Hepatocyte (in vitro differentiated cells): Measurements from ENCODE around the gene C1R. TPM values are rescaled to one million over a fixed set of nuclear protein-coding genes. Genes with fewer than 3 reads are reported as not detected.

Source experiments
- DNase-seq: peaks from one replicate; pipeline ENCODE4 v3.0.0-alpha.2; 2016; ENCODE audit warnings: low spot score
- H2AFZ ChIP-seq: fragments of 200-600 bp; sonication (generic); 2 replicates; pipeline ENCODE4 v1.6.0; 2016; ENCODE audit warnings: antibody characterized with exemption, mild to moderate bottlenecking
- H3K27ac ChIP-seq: fragments of 200-600 bp; sonication (generic); 2 replicates; pipeline ENCODE4 v1.5.1; 2016; ENCODE audit warnings: mild to moderate bottlenecking
- H3K27me3 ChIP-seq: fragments of 200-600 bp; sonication (generic); 2 replicates; pipeline ENCODE4 v1.6.1; 2016
- H3K36me3 ChIP-seq: fragments of 200-600 bp; sonication (generic); replicated peaks from 2 replicates; pipeline ENCODE4 v1.5.1; 2016; ENCODE audit warnings: low read depth; ENCODE audit not compliant: insufficient read depth
- H3K4me1 ChIP-seq: fragments of 200-600 bp; sonication (generic); 2 replicates; pipeline ENCODE4 v1.5.1; 2016; ENCODE audit warnings: mild to moderate bottlenecking, moderate library complexity; ENCODE audit not compliant: insufficient read depth
- H3K4me2 ChIP-seq: fragments of 200-600 bp; sonication (generic); 2 replicates; pipeline ENCODE4 v1.6.0; 2016
- H3K4me3 ChIP-seq: fragments of 200-600 bp; sonication (generic); 2 replicates; pipeline ENCODE4 v1.5.1; 2016; ENCODE audit warnings: mild to moderate bottlenecking
- H3K79me2 ChIP-seq: fragments of 200-600 bp; sonication (generic); 2 replicates; pipeline ENCODE4 v1.6.0; 2017; ENCODE audit warnings: mild to moderate bottlenecking
- H3K9me2 ChIP-seq: fragments of 200-600 bp; sonication (generic); replicated peaks from 2 replicates; pipeline ENCODE4 v1.6.0; 2017; ENCODE audit warnings: mild to moderate bottlenecking; ENCODE audit not compliant: insufficient read depth
- H3K9me3 ChIP-seq: fragments of 200-600 bp; sonication (generic); 2 replicates; pipeline ENCODE4 v1.5.1; 2016; ENCODE audit warnings: low read depth, mild to moderate bottlenecking
- H4K20me1 ChIP-seq: fragments of 200-600 bp; sonication (generic); 2 replicates; pipeline ENCODE4 v1.6.0; 2016; ENCODE audit warnings: mild to moderate bottlenecking; ENCODE audit not compliant: insufficient read depth, poor library complexity, severe bottlenecking
- EZH2 ChIP-seq: fragments of 200-600 bp; sonication (generic); IDR thresholded peaks from 2 replicates; pipeline ENCODE4 v1.6.1; 2016; ENCODE audit warnings: antibody characterized with exemption, mild to moderate bottlenecking, borderline replicate concordance
- EZH2phosphoT487 ChIP-seq: fragments of 200-600 bp; sonication (generic); IDR thresholded peaks from one replicate; pipeline ENCODE4 v1.6.1; 2018; ENCODE audit warnings: antibody characterized with exemption, mild to moderate bottlenecking, low read depth, moderate library complexity; ENCODE audit not compliant: unreplicated experiment, severe bottlenecking
- WGBS: methylation state at CpG from one replicate; pipeline ENCODE4 v1.1.6; 2016; ENCODE audit warnings: low lambda C conversion rate; ENCODE audit errors: missing lambda C conversion rate; 5-methylcytosine and 5-hydroxymethylcytosine counted together
- polyA plus RNA-seq: library from polyadenylated mRNA; unstranded; fragments of >200 nt; fragmentation: Nextera tagmentation; extraction: Ambion mirVana; gene quantifications from 2 replicates; pipeline ENCODE4 v1.2.1, GENCODE V29; 2016
- total RNA-seq: library from RNA; depleted of rRNA; stranded (reverse); fragments of >200 nt; gene quantifications from 2 replicates; pipeline ENCODE4 v1.2.3, GENCODE V29; 2014
- TF ChIP-seq, protein P1 (sequence below): fragments of 200-600 bp; sonication (generic); IDR thresholded peaks from 2 replicates; pipeline ENCODE4 v1.5.1; 2016; ENCODE audit warnings: antibody characterized with exemption, mild to moderate bottlenecking; ENCODE audit not compliant: poor library complexity

C1R gene
- total and polyA plus RNA-seq, 2 experiments from 2014 or later: 80.1 to 89.6 TPM

DNA sequence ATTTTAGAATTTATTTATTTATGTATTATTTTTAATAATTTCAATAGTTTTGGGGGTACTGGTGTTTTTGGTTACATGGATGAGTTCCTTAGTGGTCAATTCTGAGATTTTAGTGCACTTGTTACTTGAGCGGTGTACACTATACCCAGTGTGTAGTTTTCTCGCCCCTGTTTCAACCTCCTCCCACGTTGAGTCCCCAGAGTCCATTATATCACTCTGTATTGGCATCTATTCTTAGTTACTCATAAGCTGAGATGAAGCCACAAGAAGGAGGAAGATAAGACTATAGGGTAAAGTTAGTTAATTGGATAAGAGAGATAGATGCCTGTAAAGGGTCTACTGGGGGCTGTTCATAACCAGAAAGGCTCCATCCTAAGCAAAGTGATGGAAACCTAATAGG lies 27.7 kb downstream of the C1R start:
- Histone ChIP-seq H3K4me1 (peaks cover 23% of the 10 kb centered on the region), H3K4me2 (no peak overlapping the region), H3K9me3 (no peaks in the 10 kb centered on the region), H4K20me1 (no peaks in the 10 kb centered on the region), H3K36me3 (no peaks in the 10 kb centered on the region), H3K9me2 (no peaks in the 10 kb centered on the region), H3K27me3 (no peaks in the 10 kb centered on the region), H3K27ac (no peak overlapping the region), H3K4me3 (no peak overlapping the region), H3K79me2 (no peaks in the 10 kb centered on the region), H2AFZ (no peak overlapping the region)
- no peak for TF ChIP-seq EZH2phosphoT487
- TF ChIP-seq, protein P1, sequence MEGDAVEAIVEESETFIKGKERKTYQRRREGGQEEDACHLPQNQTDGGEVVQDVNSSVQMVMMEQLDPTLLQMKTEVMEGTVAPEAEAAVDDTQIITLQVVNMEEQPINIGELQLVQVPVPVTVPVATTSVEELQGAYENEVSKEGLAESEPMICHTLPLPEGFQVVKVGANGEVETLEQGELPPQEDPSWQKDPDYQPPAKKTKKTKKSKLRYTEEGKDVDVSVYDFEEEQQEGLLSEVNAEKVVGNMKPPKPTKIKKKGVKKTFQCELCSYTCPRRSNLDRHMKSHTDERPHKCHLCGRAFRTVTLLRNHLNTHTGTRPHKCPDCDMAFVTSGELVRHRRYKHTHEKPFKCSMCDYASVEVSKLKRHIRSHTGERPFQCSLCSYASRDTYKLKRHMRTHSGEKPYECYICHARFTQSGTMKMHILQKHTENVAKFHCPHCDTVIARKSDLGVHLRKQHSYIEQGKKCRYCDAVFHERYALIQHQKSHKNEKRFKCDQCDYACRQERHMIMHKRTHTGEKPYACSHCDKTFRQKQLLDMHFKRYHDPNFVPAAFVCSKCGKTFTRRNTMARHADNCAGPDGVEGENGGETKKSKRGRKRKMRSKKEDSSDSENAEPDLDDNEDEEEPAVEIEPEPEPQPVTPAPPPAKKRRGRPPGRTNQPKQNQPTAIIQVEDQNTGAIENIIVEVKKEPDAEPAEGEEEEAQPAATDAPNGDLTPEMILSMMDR: no peak
- 92% methylated on average over 3 of the region's 3 CpGs for WGBS
- DNase-seq: no peak

DNA sequence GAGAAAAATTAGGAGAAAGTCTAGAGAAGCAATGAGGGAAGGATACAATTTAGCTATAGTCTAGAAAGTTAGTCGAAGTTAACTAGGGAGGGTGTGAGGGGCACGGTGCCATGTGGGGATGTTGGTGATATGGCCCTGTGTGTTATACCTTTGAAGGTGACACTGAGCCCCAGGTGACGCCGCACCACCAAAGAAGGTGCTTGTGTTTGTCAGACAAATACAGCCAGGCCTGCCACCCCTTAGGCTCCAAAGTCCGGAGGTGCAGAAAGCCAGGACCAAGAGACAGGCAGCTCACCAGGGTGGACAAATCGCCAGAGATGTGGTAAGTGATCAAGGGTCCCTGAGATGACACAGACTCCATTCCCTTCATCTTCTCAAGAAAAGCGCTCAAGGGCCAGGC lies 30.6 kb downstream of the C1R start:
- DNase-seq: no peak
- Histone ChIP-seq H3K4me2 (peak overlapping the region; percentile 69), H3K9me2 (no peaks in the 10 kb centered on the region), H3K27ac (no peak overlapping the region), H2AFZ (no peak overlapping the region), H3K27me3 (no peaks in the 10 kb centered on the region), H3K36me3 (no peaks in the 10 kb centered on the region), H3K4me3 (no peak overlapping the region), H3K79me2 (no peaks in the 10 kb centered on the region), H4K20me1 (no peaks in the 10 kb centered on the region), H3K9me3 (no peaks in the 10 kb centered on the region), H3K4me1 (peaks cover 7% of the 10 kb centered on the region)
- TF ChIP-seq, protein P1: no peak
- TF ChIP-seq EZH2 (no peak), EZH2phosphoT487 (no peak)
- 85% methylated on average over 7 of the region's 7 CpGs for WGBS

DNA sequence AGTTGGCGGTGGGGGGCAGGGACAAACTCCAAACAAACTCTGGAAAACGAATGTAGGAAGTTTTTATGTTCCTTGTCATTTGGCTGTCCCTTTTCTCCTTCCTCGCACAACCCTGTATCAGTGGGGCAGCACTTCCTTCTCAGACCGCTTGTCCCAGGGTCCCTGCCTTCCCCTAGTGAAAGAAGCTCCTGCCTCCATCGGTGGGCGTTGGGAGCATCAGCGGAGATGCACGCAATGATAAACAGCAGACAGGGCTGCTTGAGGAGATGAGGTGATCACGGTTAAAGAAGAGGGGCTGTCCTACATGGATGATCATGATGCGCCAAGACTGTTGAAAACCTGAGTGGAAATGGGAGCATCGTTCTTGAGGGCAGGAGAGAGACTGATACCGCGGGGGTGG lies 31.1 kb downstream of the C1R start:
- Histone ChIP-seq H2AFZ (no peak overlapping the region), H3K36me3 (no peaks in the 10 kb centered on the region), H3K79me2 (no peaks in the 10 kb centered on the region), H3K4me2 (peak overlapping the region; percentile 69), H3K27me3 (no peaks in the 10 kb centered on the region), H3K4me3 (no peak overlapping the region), H3K9me2 (no peaks in the 10 kb centered on the region), H3K4me1 (peaks cover 7% of the 10 kb centered on the region), H3K9me3 (no peaks in the 10 kb centered on the region), H4K20me1 (no peaks in the 10 kb centered on the region), H3K27ac (peak overlapping the region; percentile 69)
- 80% methylated on average over 13 of the region's 13 CpGs for WGBS
- DNase-seq: no peak
- TF ChIP-seq EZH2 (no peak), EZH2phosphoT487 (no peak)
- TF ChIP-seq, protein P1: no peak

DNA sequence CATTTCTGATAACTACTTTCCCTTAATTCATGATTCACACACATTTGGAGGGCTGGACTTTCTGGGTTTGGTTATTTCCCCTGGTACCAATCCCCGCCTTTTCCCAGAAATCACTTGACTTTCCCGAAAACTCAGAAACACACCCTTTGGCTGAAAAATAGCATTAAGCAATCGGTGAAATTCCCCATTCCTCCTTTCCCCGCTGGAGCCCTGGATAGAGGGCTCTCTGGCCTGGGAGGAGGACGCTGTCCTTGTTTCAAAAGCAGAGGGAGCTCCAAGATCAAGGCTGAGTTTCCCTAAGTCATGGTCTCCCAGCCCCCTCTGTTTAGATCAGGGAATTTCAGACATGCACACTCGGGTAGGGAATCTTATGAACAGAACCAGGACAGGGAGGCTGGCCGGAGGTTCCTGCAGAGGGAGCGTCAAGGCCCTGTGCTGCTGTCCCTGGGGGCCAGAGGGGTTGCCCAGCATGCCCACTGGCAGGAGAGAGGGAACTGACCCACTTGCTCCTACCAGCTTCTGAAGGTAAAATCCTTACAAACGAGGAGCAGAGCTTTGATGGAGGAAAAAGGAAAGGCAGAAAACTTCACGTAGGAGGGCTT lies 31.8 kb downstream of the C1R start, which contains the start of gene C1S:
C1S (plus strand) TSS at position 366 of the 602 bp plus-strand sequence. CDS start 1,195 bp downstream, outside the sequence.
- no peaks in the 10 kb centered on the region for H3K79me2 ChIP-seq
- H3K36me3 ChIP-seq: no peaks in the 10 kb centered on the region
- H3K4me1 ChIP-seq: peaks cover 7% of the 10 kb centered on the region
- H4K20me1 ChIP-seq: no peaks in the 10 kb centered on the region
- no peak within 1 kb of the TSS for H2AFZ ChIP-seq
- no peaks in the 10 kb centered on the region for H3K9me2 ChIP-seq
- H3K27me3 ChIP-seq: no peaks in the 10 kb centered on the region
- H3K9me3 ChIP-seq: no peaks in the 10 kb centered on the region
- H3K4me3 ChIP-seq: no peak within 1 kb of the TSS
- TF ChIP-seq EZH2 (no peak), EZH2phosphoT487 (no peak)
- TF ChIP-seq, protein P1: peak; percentile 72
- 32% methylated on average over 10 of the region's 10 CpGs for WGBS
- H3K27ac ChIP-seq: peak within 1 kb of the TSS; percentile 69
- peak; percentile 87 for DNase-seq
- peak within 1 kb of the TSS; percentile 69 for H3K4me2 ChIP-seq
